Kidney glomerular epithelial cell (primary cell): Measurements from ENCODE around the gene CTU2.

ENCODE experiments used
- DNase-seq: peaks from one replicate; lab custom pipeline; 2025; lab: John Stamatoyannopoulos, UW

Gene CTU2

GRCh38 chr16:88730632-88731607 lies 24.6 kb downstream of the CTU2 start:
- no peak for DNase-seq

DNA sequence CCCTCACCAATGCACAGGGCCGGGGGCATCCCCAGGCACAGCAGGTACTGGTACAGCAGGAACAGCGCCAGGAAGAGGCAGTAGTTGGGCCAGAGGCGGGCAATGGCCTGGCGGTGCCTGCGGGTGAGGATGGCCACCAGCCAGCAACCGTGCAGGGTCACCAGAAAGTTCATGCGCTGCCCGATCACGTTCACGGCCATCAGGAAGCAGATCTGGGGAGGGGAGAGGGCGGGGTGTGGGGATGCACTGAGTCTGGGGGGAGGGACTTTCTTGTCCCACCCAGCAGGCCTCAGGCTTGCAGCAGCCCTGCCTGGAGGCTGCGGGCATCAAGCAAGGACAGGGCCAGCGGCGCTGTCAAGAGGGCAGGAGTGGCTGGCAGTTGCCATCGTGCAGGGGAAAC lies 25.4 kb downstream of the CTU2 start:
- no peak for DNase-seq

DNA sequence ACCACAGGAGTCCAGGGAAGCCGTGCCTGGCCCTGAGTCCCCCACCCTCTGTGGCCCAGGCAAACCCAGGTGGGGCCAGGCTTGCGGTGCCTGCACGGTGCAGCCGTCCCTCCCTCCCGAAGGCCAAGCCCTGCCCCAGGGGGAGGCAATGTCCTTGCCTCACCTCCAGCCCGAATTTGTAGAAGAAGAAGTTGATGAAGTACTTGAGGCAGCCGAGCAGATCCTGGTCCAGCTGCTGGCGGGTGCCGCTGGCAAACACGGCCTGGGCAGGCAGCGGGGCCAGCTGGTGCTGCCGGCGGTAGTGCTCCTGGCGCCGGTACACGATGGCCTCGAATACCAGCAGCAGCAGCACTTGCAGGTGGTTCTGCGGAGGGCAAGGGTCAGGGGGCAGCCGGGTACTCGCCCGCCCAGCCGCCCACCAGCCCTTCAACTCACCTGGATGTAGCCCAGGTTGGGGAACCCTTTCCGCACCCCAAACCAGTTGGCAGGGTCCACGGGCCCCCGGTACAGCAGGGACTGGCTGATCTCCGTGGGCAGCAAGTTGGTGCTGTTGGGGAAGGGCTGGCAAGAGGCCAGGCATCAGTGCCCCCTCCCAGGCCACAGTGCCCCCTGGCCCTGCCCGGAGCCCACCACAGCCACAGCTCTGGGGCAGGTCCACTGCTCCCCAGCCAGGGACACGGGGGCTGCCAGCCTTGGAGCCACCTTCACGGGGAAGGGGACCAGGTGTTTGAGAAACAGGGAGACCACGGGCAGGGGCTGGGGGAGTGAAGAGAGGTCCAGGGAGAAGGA lies 26.1 kb downstream of the CTU2 start:
- DNase-seq: no peak

DNA sequence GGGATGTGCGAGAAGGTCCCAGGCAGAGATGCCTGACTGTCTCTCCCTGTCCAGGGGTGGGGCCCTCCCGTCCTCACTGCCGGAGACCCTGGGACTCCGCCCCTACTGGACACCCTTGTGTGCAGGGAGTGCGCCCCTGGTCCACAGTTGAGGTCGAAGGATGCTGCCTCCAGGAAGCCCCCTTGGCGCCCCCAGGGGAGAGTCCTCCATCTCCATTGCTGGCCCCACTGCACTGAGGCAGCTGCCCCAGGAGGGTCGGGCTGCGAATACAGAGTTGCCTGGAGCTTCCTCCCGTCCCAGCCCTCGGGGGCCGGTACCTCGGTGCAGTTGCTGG lies 26.6 kb downstream of the CTU2 start:
- DNase-seq: no peak

DNA sequence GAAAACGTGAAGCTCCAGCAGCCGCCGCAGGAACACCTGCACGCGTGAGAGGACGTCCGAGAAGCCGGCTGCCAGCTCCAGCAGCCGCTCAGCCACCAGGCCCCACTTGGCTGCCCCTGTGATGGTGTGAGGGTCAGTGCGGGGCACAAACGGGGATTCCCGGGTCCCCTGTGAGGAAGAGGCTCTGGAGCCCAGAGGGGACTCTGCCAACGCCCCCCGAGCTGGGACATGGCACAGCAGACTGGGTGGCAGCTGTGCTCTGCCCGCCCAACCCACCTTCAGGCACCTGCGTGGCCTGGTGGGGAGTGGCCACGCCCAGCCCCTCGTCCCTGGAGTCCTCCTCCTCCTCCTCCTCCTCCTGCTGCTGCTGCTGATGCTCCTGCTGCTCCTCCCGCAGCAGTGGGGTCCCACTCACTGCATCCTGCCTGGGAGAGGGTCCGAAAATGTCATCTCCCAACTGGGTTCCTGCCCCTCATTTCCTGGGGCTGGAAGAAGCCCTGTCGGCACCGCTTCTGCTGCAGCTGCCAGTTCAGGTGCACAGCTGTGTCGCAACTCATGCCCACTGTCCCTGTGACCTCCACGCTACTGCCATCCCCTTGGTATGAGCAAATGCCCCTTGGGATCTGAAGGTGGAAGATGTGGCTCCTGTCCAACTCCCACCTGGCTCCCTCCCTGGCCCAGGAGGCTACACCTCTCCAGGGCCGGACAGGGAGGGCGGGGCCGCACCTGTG lies 27.5 kb downstream of the CTU2 start:
- no peak for DNase-seq

DNA sequence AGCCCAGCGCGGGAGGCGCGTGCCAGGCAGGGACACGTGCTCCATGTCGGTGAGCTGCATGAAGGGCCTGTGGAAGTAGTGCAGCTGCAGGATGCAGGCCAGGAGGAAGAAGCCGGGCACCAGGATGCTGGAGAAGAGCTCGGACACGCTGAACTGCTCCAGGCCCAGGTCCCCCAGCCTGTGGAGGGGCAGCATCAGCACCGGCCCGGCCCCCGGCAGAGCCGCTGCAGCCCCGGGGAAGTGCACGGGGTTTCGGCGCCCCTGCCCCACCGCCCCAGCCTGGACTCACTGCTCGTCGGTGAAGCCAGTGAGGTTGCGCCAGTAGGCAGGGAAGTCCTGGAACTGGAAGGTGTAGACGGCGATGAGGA lies 28.0 kb downstream of the CTU2 start:
- DNase-seq: no peak

DNA sequence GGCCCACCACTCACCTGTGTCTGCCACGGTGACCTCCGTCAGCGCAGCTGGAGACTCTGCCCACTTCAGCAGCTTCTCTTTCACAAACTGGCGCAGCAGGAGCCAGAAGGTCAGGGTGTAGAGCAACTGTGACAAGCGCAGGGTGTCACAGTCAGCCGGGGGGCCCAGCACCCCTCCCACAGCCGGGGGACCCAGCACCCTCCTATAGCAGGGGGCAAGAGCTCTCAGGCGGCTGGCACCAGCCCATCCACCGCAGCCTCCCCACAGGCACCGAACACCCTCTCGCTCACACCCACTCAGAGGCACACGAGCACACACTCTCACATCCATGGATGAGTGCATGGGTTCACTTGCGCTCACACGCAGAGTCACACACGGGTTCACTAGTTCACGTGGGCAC lies 28.8 kb downstream of the CTU2 start:
- no peak for DNase-seq

- no peak for DNase-seq
These were observed 29.3 kb downstream of the CTU2 start for GRCh38 chr16:88735616-88736015.

DNA sequence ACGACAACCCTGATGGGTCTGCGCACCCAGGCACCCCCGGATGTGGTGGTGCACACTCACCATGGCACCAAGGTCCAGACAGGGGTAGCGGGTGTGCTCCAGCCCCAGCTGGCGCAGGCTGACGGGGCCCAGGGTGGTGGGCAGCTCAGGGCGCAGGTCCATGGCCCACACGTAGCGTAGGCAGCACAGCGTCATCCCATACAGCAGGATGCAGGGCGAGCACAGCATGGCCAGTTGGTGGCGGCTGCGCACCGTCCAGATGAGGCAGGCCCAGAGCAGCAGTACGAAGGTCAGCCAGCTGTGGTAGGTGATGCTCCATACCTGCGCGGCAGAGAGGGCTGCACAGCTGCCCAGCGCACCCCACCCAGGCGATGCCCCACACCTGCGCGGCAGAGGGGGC lies 29.8 kb downstream of the CTU2 start:
- no peak for DNase-seq

DNA sequence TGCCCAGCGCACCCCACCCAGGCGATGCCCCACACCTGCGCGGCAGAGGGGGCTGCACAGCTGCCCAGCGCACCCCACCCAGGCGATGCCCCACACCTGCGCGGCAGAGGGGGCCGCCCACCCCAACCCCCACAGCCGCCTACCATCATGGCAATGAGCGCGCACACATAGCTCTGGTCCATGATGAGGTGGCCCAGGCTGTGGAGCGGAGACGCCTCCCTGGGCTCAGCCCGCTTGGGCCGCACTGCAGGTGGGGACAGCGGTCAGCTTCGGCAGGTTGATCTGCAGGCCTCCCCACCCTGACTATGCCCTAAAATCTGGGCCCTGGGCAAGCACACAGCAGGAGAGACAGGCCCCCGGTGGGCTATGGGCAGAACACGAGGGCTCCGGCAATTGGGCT lies 30.2 kb downstream of the CTU2 start:
- DNase-seq: no peak

- DNase-seq: peak; percentile 53
These were observed 31.2 kb downstream of the CTU2 start for GRCh38 chr16:88737298-88738150.

DNA sequence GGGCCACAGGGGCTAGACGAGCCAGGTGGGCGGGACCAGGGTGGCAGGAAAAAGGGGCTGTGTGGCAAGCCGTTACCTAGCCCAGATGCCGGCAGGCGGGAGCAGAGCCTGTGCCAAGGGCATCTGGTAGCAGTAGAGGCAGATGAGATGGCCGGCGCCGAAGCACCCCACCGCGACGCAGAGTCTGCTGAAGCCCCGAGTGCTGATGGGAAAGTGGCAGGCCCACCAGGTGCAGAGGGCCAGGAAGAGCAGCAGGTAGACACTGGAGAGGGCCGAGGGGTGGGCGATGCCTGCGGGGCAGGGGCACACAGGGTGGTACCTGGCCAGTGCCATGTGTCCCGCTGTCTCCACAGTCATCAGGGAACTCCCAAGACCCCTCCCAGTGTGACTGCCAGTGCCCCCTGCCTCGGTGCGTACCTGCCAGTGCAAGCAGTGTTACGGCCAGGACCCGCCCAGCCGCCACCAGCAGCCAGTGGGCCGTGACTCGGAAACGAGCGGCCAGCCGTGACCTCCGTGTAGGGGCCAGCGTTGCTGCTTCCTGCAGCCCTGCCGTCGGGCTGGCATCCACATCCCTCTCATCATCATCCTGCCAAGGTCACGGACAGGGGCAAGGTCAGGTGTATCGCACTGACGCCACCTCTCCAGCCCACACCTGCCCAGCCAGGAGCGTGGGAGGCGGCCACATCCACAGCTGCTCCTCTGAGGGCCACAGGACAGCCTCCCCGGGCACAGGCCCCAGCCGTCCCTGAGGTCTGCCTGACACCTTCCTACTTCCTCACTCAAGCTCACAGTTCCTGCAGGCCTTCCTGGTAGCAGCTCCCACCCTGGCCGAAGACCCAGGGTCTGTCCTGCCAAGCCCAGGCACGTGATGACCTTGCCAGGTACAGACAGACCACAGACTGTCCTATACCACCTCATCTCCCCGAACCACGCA lies 32.1 kb downstream of the CTU2 start:
- no peak for DNase-seq

- DNase-seq: no peak
These were observed 33.1 kb downstream of the CTU2 start for GRCh38 chr16:88739139-88739976.

GRCh38 chr16:88739977-88740726 lies 33.8 kb downstream of the CTU2 start:
- no peak for DNase-seq

- DNase-seq: no peak
These were observed 34.4 kb downstream of the CTU2 start for GRCh38 chr16:88740727-88741055.

GRCh38 chr16:88741368-88741767 lies 35.1 kb downstream of the CTU2 start:
- no peak for DNase-seq

DNA sequence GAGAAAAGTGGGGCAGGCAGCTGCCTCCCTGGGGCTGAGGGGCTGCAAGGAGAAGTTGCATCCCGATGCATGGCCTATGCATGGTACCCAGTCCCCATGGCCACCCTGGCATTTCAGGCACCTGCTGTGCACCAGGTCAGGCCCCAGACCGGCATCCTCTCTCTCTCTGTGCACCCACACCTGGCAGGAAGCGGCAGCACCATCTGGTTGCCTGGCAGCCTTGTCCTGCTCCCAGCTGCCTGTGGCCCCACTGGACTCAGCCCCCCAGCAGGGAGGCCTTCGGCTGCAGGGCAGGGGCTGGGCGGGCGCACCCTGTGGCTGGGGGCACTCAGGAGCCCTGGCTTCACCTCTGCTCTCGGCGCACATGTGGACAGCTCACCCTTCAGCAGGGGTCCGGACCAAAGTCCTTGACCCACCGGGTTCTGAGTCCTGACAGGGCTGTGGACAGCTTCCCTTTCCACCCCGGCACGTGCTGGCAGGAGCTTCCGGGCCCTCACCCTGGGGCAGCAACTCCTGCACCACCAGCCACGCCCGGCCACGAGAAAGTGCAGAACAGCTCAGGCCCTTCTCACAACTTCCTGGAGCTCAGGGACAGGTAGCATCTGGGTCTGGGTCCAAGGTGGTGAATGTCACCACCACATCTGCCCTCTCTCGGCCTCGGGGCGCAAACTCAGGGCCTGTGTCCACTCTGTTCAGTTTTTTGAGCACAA lies 36.7 kb downstream of the CTU2 start:
- DNase-seq: no peak
